HUES6 (cell line): ENCODE data around the gene FERMT3.
"Not testable (repeated sequence)": the region's sequence is repeated elsewhere in the genome, so short reads cannot be mapped to it uniquely, and the experiment has no call there.

Source experiments
- H3K27ac ChIP-seq: 2 replicates; pipeline ENCODE4 v1.7.0; 2013; ENCODE audit warnings: low read depth, mild to moderate bottlenecking, low read length, inconsistent platforms
- H3K27me3 ChIP-seq: 2 replicates; pipeline ENCODE4 v1.6.1; 2013; ENCODE audit warnings: low read length; ENCODE audit not compliant: control insufficient read depth, insufficient read depth
- H3K36me3 ChIP-seq: 2 replicates; pipeline ENCODE4 v1.6.1; 2013; ENCODE audit warnings: low read length; ENCODE audit not compliant: control insufficient read depth, insufficient read depth
- H3K4me1 ChIP-seq: 2 replicates; pipeline ENCODE4 v1.6.1; 2013; ENCODE audit warnings: low read length; ENCODE audit not compliant: control insufficient read depth, insufficient read depth
- H3K4me3 ChIP-seq: 2 replicates; pipeline ENCODE4 v1.5.1; 2013; ENCODE audit warnings: low read depth, low read length
- H3K9ac ChIP-seq: one replicate; pipeline ENCODE4 v1.6.1; 2013; ENCODE audit warnings: mild to moderate bottlenecking, low read length
- H3K9me3 ChIP-seq: 2 replicates; pipeline ENCODE4 v1.6.1; 2013; ENCODE audit warnings: low read depth, low read length; ENCODE audit not compliant: control insufficient read depth, insufficient read depth

The FERMT3 gene

DNA sequence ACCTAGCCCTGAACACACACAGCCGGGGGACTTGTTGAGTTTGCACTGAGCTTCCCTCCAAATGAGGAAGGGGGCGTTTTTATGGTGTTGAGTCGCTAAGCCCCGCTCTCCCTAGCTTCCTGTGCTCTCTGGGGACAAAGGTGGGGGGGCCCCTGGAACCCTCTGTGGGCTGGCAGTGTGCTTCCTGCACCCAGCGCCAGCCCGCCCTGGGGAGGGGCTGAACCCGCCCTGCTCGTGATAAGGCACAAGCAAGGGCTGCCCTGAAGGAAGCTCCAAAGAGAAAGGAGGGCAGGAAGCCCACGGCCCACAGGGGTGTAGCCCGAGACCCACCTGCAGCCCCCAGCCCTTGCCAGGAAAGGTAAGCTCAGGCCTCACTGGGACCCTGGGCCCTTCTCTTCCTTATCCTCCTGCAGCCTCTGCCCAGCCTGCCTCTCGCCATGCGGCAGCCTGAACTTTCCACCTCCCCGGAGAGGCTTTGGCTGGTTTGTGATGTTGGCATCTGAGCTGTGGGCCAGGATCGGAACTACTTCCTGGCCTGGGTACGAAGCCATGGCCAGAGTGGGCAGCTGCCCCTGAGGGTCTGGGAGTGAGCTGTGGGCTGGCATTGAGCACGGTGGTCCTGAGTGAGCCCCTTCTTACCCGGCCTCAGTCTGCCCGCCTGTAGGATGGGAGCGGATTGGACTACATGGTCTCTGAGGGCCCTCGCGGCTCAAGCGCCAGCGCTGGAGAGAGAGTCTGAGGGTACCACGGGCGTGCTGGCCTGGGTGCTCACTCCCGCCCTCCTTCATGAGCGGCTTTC lies at the start of gene FERMT3:
Gene FERMT3 (plus strand): TSS at position 265 of the 799 bp plus-strand sequence. CDS start 644 bp downstream, outside the sequence.
- Histone ChIP-seq H3K27me3 (no peaks in the 10 kb centered on the region), H3K9me3 (no peaks in the 10 kb centered on the region), H3K4me1 (peaks cover 8% of the 10 kb centered on the region; the same call in 1 of the 2 replicates), H3K4me3 (no peak within 1 kb of the TSS), H3K27ac (no peak within 1 kb of the TSS; the same call in none of the 2 replicates), H3K9ac (peak within 1 kb of the TSS; percentile 46), H3K36me3 (peaks cover 78% of the 10 kb centered on the region)

DNA sequence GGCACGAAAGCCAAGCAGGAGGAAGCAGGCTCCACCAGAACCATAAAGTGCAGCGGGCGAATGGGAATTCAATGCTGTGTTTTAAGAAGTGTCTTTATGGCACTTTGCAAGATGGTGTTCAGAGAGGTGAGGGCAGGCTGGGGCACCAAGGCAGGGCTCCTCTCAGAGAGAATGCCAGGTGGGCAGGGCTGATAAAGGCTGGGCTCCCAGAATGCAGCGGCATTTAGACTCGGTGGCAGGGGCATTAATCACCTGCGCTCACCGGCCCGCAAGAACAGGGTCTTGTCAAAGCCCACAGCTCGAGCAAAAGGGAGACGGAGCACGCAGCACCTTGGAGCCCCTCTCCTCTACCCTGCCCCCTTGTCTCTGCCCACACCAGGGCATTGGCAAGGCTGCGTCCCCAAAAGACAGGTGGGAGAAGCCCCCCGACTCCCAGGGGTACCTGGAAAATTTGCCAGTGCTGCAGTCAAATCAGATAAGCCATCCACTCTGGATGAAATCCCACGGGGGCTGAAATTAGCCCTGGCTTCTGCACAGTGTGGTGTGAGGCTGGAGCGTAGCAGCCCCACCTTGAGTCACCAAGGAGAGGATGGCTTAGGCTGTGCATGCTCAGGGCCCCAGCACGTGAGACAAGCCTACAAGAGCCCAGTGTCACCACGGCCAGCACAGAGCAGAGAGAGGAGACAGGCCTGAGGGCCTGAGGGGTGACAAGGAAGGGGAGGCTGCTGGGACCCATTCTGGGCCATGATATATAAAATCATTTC lies 48.7 kb upstream of the FERMT3 start:
- Histone ChIP-seq H3K4me1 (peaks cover 13% of the 10 kb centered on the region), H3K9ac (no peak overlapping the region), H3K36me3 (0 out of 2 replicates have a peak, but pooled peaks cover 3% of the 10 kb centered on the region), H3K4me3 (no peak overlapping the region), H3K9me3 (no peaks in the 10 kb centered on the region), H3K27ac (no peak overlapping the region), H3K27me3 (no peaks in the 10 kb centered on the region)

DNA sequence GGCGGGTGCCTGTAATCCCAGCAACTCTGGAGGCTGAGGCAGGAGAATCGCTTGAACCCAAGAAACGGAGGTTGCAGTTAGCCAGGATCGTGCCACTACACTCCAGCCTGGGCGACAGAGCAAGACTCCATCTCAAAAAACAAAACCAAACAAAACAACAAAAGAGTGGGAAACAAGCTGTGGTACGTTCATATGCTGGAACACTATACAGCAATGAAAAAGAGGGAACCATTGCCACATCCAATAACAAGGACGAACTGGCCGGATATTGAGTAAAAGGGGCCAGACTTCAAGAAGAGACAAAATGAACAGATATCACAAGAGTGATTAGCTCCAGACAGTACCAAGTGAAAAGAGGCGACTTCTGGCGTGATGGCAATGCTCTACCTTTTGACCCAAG lies 45.5 kb upstream of the FERMT3 start:
- Histone ChIP-seq H3K4me1 (peaks cover 9% of the 10 kb centered on the region), H3K27me3 (no peaks in the 10 kb centered on the region), H3K4me3 (no peak overlapping the region), H3K27ac (no peak overlapping the region), H3K36me3 (0 out of 2 replicates have a peak, but pooled peaks cover 3% of the 10 kb centered on the region), H3K9ac (no peak overlapping the region), H3K9me3 (no peaks in the 10 kb centered on the region)

DNA sequence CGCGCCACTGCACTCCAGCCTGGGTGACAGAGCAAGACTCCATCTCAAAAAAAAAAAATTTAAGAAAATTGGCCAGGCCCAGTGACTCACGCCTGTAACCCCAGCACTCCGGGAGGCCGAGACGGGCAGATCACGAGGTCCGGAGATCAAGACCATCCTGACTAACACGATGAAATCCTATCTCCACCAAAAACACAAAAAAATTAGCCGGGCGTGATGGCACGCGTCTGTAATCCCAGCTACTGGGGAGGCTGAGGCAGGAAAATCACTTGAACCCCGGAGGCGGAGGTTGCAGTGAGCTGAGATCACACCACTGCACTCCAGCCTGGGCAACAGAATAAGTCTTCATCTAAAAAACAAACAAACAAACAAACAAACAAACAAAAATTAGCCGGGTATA lies 43.8 kb upstream of the FERMT3 start:
- not testable (repeated sequence) for H3K36me3 ChIP-seq, H3K4me3 ChIP-seq, H3K4me1 ChIP-seq, H3K27ac ChIP-seq, H3K9me3 ChIP-seq, H3K27me3 ChIP-seq, H3K9ac ChIP-seq

DNA sequence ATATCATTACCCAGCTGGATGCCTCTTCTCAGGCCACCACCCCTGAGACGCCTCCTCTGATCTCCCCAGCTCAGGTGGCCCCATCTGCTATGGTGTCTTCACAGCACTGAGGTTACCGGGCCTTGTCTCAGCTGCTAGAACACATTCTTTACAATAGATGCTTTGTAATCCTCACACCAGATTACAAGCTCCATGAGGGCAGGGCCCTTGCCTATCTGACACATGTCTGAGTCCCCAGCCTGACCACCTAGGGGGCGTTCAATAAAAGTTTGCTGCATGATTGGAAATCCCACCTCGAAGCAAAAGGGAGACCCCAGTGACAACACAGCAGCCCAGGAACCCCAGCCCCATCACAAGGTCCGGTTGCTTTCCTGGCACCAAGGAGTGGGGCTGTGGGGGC lies 42.6 kb upstream of the FERMT3 start:
- no peak overlapping the region for H3K9ac ChIP-seq
- no peak overlapping the region for H3K4me3 ChIP-seq
- H3K27ac ChIP-seq: no peak overlapping the region
- H3K9me3 ChIP-seq: no peaks in the 10 kb centered on the region
- H3K36me3 ChIP-seq: 0 out of 2 replicates have a peak, but pooled peaks cover 3% of the 10 kb centered on the region
- no peaks in the 10 kb centered on the region for H3K27me3 ChIP-seq
- H3K4me1 ChIP-seq: peaks cover 9% of the 10 kb centered on the region

DNA sequence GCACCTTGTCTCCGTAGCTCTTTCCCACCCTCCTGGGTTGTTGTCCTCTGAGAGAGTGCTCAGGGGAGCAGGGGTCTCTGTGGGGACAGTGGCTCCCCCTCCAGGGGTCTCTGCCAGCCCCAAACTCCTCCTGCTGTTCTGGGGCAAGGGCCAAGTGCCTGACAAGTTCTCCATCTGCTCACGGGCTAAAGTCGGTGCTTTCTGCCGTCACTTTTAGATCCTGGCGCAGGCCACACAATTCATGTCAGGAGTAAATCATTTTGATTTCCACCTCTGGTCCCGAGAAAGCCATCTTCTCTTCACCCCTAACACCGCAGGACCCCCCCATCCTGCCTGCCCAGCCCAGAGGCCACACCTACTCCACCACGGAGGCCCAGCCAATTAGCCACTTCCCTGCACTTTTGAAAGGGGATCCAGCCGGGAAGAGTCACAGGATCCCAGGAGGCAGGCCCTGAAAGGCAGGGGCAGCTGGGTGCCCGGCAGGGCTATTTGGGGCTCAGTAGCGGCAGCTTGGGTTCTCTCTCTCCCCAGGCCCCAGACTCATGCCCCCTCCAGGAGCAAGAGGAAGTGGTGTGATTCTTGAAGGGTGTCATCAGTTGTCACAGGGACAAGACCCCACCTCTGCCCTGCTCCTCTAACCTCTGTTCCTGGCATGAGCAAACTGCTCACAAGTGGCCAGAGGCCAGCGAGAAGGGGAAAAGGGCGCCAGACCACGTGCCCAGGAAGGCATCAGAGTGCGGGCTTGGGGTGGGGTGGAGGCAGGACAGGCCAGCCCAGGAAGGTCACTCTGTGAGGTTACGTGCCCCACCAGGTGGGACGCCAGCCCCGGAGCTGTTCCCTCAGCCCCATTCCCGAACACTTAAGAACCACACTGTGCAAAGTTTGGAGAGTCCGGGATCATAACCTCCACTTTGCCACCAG lies 41.9 kb upstream of the FERMT3 start:
- Histone ChIP-seq H3K36me3 (0 out of 2 replicates have a peak, but pooled peaks cover 3% of the 10 kb centered on the region), H3K27ac (no peak overlapping the region), H3K27me3 (no peaks in the 10 kb centered on the region), H3K9me3 (no peaks in the 10 kb centered on the region), H3K4me1 (peaks cover 9% of the 10 kb centered on the region), H3K4me3 (peak overlapping the region; percentile 57), H3K9ac (no peak overlapping the region)

DNA sequence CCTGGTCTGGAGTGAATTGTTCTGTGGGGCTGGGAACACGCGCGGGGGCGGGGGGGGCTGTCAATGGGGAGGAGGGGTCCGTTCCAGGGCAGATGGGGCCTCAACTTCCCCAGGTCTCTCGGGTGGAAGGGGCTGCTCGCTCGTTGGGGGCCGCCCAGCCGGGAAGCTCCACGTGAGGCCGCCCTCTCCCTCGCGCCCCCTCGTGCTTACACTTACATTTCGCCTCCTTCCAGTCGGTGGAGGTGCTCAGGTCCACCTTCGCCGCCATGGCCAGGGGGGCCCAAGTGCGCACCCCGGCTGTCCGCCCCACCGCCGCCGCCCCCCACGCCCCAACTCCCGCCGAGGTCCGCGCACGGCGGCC lies 41.1 kb upstream of the FERMT3 start:
- Histone ChIP-seq H3K4me3 (peak overlapping the region; percentile 57), H3K27ac (no peak overlapping the region; the same call in 1 of the 2 replicates)

DNA sequence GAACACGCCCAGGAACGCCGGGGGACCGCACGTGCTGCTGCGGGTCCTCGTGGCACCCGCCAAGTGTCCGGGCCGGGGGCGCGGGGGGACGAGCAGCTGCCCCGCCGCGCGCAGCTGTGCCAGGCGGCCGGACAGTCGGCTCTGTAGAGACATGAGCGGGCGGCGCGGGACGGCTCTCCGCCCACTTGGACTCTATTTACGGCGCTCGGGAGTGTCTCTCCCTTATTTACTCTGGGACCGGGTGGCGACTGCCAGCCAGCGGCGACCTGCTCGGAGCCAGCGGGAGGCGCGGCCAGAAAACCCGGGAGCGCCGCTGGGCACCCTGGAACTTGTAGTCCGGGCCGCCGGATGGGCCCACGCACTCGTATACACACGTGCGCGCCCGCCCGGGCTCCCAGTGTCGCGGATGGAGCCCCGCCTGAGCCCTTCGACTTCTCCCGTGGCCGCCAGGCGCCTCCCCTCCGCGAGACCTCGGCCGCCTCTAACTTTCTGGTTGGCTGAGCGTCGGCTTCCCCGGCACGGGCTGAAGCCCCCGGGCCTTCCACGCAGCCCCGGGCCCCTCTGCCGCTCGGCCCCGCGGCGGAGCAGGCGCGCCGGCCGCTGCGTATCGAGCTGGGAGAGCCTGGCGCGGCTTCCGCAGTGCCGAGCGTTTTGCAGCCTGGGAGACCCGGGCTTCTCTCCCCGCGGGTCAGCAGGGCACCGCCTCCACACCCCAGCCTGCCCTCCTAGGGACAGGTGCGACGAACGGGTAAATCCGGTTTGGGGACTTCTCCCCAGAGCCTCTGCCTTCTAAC lies 40.5 kb upstream of the FERMT3 start, which contains the start of gene MACROD1:
Gene MACROD1 (minus strand): TSS at position 272 of the 794 bp plus-strand sequence. CDS start 119 bp downstream, at position 153.
- peaks cover 9% of the 10 kb centered on the region for H3K4me1 ChIP-seq
- 0 out of 2 replicates have a peak, but pooled peaks cover 3% of the 10 kb centered on the region for H3K36me3 ChIP-seq
- H3K9ac ChIP-seq: peak within 1 kb of the TSS; percentile 74
- H3K4me3 ChIP-seq: peak within 1 kb of the TSS; percentile 57
- H3K9me3 ChIP-seq: no peaks in the 10 kb centered on the region
- H3K27me3 ChIP-seq: no peaks in the 10 kb centered on the region
- peak within 1 kb of the TSS; percentile 56 for H3K27ac ChIP-seq

More for the DNA sequence above, 41.1 kb upstream of the FERMT3 start:
- H3K9ac ChIP-seq: no peak overlapping the region
- no peaks in the 10 kb centered on the region for H3K27me3 ChIP-seq
- H3K4me1 ChIP-seq: peaks cover 9% of the 10 kb centered on the region
- H3K36me3 ChIP-seq: 0 out of 2 replicates have a peak, but pooled peaks cover 3% of the 10 kb centered on the region
- H3K9me3 ChIP-seq: no peaks in the 10 kb centered on the region

DNA sequence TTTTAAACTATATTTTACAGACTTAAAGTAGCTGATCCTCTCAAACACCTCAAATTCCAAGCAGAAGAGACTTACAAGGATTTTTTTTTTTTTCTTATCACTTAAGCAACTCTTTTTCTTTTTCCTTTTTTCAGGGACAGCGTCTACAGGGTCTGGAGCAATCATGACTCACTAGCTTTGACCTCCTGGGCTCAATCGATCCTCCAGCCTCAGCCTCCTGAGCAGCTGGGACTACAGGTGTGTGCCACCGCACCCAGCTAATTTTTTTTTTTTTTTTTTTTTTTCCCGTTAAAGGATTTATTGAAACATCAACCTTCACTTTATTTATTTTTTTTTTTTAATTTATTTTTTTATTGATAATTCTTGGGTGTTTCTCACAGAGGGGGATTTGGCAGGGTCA lies 36.1 kb upstream of the FERMT3 start:
- H3K4me1 ChIP-seq: no peaks in the 10 kb centered on the region
- H3K36me3 ChIP-seq: no peaks in the 10 kb centered on the region
- peaks cover 9% of the 10 kb centered on the region for H3K9me3 ChIP-seq
- no peak overlapping the region for H3K9ac ChIP-seq
- H3K27ac ChIP-seq: no peak overlapping the region
- no peak overlapping the region for H3K4me3 ChIP-seq
- H3K27me3 ChIP-seq: no peaks in the 10 kb centered on the region
